Activated gamma-delta T cell treated with anti-CD3 and anti-CD28 coated beads, Interleukin-2, amount 50 U/mL, for 16 hours (primary cell): ENCODE measurements around the gene C19orf44.
A peak's percentile ranks its signal among the peaks of the same experiment; 100 is the strongest.
"Not testable (repeated sequence)": the region's sequence is repeated elsewhere in the genome, so short reads cannot be mapped to it uniquely, and the experiment has no call there.

Experiments used
- DNase-seq: peaks from one replicate; pipeline ENCODE4 v3.0.0-alpha.2; 2020; ENCODE audit warnings: low read depth

C19orf44 gene

DNA sequence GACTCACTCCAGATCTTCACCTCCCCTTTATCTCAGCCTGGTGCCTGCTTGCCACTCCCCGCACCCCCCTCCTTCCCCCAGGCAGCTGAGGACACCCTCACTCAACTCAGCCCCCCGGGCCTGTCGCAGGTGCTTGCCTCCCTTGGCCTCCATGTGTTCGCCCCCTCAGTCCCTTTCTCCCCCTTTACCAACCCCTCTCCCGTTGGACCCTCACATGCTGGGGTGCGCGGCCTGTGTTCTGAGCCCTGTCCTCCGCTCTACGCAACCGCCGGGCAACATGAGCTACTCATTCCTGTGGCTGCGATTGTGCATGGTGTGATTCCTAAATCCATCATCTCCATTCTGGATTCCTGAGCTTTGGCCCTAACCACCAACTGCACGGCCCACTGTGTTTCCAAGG lies 40.9 kb downstream of the C19orf44 start:
- DNase-seq = no peak

DNA sequence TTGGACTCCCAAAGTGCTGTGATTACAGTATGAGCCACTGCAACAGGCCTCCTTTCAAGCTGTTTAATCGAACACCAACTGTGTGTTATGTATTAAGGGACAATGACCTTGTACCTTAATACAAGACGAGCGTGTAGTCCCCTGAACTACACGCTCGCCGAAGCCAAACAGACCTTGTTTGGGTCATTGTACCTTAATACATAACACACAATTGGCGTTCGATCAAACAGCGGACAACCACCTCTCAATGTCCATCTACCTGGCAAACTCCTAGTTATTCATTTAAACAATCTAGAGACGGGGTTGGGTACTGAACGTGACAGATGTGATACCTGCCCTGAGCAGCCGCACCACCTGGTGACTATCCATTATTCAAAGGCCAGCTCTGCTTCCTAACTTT lies 44.8 kb downstream of the C19orf44 start:
- DNase-seq = no peak

DNA sequence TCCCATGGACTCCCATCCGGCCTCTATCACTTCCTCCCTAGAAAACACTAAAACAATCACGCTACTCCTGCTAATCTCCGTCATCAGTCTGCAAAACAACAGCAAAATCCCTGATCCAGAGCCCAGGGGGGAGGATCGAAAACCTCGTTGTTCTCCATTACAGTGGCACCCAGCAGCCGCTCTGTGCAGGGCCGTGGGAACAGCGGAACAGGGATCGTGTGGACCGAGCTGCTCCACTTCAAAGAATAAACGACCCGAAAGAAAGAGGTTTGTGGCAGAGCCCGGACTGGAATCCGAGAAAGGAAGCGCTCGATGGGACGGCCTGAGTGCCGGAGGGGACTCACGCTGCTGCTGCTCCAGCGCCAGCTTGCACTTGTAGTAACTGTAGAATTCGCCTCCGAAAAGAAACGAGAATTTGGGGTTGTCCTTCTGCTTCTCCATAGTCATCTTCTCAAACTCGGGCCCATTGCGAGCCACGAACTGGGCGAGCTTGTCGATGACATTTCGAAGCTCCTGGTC lies 45.4 kb downstream of the C19orf44 start:
- DNase-seq = no peak

DNA sequence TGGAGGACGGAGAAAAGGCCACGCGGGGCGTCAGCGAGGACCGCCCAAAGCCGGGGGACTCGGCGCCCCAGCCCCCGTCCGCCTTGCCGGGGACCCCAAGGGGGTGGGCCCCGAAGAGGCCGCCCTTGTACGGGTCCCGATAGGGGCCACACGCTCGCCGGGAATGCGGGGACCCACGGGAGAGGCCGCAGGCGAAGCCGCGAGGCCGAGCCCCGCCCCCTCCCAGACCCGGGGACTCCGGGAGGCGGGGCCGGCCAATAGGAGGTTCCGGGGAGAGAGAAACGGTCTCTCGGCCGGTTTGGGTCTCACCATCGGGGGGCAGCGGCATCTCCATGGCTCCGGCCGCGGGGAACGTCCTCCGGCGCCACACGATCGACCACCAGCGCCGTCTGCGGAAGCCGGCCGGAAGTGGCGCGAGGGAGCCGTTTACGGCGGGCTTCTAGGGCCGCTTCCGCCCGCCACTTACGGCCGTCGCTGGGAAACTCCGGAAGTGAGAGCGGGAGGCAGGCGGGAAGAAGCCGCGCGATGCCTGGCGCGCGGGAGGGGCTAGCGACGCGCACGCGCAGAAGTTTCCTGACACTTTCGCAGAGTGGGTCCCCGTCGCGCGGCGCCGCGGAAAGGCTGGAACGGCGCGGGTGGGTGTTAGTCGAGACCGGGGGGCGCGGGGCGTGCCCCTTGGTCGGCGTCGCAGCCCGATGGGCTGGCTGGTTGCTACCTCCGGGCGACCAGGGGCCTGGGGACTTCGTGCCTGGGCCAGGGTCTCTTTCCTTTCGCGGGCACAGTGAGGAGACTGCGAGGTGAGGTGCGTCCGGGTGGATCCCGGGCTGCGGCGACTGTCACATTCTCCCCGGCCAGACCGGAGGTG lies 46.1 kb downstream of the C19orf44 start, which contains the start of gene CHERP:
TSS of gene CHERP (minus strand) at position 393 of the 865 bp plus-strand sequence. CDS start at position 334, 59 bp downstream.
- peak; percentile 92 for DNase-seq

DNA sequence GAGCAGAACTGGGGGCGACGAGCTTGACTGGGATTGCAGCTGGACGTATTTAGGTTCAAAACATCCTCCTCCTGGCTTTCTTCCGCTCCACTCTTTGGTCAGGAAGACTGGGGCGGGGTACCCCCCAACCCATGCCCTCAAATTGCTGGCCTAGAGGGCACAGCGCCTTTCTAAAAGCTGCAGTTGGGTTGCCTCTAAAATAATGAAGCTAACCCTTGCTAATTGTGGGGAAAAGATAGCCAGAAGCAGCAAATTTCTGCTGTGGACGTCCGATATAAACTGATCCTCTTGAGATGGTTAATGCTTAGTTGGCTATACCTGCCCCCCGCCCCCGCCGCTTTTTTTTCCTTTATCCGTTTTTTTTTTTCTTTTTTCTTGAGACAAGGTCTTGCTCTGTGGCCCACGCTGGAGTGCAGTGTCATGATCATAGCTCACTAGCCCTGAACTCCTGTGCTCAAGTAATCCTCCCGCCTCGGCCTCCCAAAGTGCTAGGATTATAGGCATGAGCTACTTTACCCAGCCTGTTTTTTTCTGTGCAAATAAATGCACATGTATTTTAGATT lies 46.8 kb downstream of the C19orf44 start:
- DNase-seq = no peak

DNA sequence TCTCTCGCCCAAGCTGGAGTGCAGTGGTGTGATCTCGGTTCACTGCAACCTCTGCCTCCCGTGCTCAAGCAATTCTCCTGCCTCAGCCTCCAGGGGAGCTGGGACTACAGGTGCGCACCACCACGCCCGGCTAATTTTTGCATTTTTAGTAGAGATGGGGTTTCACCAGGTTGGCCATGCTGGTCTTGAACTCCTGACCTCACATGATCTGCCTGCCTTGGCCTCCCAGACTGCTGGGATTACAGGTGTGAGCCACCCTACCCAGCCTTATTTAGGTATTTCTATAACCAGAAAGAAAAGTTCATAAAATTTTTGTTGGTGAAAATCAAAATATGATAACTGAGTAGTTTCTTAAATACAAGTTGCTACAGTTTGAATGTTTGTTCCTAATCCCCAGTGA lies 47.5 kb downstream of the C19orf44 start:
- DNase-seq = not testable (repeated sequence)

DNA sequence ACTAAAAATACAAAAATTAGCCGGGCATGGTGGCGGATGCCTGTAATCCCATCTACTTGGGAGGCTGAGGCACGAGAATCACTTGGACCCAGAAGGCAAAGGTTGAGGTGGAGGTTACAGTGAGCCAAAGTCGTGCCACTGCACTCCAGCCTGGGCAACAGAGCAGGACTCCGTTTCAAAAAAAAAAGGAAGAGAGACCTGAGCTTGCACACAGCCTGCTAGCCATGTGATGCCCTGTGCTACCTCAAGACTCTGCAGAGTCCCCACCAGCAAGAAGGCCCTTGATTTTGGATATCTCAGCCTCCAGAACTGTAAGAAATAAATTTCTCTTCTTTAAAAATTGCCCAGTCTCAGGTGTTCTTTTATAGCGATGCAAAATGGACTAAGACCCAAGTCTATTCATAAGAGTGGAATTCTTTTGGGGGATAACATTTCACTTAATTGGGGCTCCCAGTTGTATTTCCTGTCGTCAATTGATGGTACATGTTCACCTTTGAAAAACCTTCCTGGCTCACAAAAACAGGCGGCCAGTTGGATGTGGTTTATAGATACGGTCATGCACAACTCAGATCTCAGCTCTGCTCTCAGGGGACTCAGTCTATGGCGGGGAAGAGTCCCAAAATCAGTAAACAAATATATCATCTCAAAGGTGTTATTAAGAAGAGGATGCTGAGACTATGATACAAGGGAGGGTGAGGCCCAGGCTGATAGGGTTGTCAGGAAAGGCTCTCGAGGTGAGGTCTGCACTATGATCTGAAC lies 48.5 kb downstream of the C19orf44 start:
- DNase-seq = no peak

DNA sequence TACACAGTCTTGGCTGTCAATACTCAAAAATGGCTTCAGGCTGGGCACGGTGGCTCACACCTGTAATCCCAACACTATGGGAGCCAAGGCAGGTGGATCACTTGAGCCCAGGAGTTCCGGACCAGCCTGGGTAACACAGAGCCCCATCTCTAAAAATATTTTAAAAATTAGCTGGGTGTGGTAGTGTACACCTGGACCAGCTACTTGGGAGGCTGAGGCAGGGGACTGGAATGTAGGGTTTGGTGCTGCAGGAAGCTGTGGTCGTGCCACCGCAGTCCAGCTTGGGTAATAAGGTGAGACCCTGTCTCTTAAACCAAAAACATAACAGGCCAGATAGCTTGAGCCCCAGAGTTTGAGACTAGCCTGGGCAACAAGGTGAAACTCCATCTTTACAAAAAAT lies 52.8 kb downstream of the C19orf44 start:
- DNase-seq = no peak

DNA sequence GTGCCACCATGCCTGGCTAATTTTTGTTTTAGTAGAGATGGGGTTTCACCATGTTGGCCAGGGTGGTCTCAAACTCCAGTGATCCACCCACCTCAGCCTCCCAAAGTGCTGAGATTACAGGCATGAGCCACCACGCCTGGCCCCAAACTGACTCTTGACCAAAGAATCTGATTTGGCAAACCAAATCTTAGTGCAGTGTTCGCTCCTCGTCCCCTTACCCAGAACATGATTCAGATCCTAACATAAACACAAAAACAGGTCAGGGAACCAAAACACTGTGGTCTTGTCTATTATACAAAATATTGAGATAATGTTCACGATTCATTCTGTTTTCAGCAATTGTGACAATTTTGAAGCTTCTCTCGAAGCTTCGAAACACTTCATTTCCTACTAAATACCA lies 55.7 kb downstream of the C19orf44 start:
- DNase-seq = not testable (repeated sequence)

DNA sequence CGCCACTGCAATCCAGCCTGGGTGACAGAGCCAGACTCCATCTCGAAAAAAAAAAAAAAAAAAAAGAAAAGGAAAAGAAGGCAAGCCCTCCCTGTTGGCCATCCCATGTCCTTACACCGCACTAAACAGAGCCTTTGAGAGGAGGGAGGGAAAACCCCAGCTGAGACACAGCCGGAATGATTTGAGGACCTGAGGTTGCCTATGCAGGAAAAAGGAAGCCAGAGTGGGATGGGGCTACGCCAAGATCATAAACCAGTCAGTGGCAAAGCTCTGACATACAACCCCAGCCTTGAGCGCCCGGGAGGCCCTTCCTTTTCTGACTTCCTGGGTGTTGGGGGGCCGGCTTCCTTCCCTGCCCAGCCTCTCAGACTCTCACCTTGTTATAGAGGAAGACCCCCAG lies 58.6 kb downstream of the C19orf44 start:
- no peak for DNase-seq

DNA sequence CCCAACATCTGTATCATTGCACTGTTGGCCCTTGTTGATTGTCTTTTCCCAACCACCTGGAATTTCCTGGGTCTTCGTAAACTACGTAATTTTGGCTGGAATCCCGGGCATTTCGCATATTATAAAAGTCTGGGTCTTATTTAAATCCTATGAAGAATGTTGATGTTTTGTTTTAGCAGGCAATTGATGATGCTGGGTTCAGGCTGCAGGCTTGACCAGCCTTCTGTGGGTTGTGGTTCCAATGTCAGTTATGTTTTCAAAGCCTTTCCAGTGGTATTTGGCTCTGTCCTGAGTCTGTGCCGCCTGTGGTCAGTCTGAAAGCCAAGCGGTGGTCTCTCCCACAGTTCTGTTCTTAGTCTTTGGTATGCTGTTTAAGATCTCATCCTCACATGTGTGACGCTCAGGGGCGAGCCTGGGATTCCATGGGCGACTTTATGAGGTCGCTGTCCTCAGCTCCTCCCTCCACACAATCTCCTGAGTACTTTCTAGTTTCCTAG lies 63.6 kb downstream of the C19orf44 start:
- no peak for DNase-seq

DNA sequence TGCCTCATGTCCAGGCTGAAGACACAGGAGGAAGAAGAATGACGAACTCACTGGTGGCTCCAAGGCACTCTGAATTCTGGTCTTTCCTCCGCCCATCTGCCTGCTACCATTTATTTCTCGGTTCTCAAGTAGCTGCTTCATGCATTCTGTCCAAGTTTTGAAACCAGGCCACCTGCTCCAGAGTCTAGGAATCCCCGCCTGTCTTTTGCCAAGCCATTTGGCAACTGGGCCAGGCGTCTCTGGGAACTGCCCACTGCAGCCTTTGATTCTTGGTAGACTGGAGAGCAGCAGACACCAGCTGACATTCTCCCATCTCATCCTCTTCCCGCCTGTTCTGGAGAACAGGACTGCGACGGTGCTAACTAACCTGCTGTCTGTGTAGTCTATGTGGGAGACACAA lies 65.2 kb downstream of the C19orf44 start:
- DNase-seq = no peak

DNA sequence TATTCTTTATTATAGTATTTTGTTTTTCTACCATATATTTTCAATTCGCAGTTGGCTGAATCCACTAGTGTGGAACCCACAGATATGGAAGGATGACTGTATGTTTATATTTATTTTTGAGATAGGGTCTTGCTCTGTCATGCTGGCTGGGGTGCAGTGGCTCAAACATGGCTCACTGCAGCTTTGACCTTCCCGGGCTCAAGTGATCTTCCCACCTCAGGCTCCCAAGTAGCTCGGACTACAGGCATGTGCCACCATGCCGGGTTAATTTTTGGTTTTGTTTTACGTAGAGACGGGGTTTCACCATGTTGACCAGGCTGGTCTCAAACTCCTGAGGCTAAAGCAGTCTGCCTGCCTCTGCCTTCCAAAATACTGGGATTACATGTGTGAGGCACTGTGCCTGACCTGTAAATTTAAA lies 66.4 kb downstream of the C19orf44 start:
- no peak for DNase-seq

DNA sequence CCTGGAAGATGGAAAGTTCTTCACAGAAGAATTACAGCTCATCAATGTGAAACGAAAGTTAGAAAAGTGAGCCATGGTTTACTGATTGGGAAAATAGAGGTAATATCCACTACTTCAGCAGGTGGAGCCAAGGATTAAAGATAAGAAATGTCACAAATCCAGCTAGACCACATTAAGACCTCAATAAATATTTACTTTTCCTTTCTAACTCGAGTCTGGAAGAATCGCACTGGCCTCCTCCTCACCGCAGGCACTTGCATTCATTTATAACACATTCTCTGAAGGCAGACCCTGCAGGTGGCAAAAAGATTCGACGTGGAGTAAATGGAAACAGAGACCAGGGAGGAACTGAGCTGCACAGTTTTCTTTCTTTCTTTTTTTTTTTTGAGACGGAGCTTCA lies 68.6 kb downstream of the C19orf44 start:
- no peak for DNase-seq

DNA sequence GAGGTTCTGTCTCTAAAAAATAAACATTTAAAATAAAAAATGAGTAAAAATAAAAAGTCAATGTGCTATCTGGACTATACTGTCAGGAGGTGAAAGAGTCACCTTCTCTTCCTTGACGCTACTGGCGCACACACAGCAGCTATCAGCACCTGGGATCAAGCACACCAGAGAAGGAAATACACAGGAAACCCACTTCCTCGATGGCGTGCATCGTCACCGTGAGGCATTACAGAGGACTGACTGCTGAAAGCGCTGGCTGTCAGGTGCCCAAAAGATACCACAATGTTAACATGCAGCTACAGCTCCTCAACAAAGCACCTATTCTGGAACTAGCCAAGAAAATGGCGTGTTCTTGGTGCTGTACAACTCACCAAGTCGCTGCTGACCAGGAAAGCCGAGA lies 70.0 kb downstream of the C19orf44 start:
- DNase-seq = peak; percentile 59

DNA sequence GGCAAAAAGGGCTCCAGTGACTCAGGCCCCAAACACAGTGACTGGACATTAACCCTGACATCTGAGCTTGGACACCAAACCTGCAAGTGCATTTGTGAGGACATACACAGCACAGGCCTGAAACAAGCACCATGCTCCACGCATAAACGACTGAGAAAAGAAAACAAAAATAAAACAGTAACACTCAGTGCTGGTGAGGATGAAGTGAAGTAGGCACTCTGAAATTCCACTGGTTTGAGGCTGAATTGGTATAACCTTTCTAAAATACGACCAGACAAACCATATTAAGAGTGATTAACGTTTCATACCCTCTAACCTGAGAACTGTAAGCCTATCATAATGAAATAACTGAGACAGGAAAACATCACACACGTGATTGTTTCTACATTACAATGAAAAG lies 70.5 kb downstream of the C19orf44 start:
- DNase-seq = no peak

DNA sequence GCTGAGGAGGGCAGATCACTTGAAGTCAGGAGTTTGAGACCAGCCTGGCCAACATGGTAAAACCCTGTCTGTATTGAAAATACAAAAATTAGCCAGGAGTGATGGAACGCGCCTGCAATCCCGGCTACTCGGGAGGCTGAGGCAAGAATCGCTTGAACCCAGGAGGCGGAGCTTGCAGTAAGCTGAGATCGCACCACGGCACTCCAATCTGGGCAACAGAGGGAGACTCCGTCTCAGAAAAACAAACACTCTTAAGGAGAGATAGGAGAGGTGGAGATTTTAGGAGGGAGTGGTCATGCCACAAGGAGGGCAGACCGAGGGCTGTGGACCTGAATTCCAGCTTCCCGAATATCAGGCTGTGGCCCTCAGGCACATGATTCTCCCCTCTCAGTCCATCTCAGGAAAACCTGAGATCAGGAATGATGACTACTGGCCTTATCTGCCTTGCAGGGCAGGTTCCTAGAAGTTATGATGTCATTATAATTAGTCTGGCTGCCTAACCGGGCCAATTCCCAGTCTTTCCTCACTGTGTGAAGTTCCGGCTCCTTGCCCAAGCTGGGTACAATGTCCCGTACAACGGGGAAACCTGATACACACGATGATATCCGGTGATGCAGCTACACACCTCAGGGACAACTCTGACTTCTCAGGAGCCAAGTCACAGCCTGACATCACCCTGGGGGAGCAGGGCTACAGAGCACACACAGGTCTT lies 73.6 kb downstream of the C19orf44 start:
- DNase-seq = no peak
